Neural cell (in vitro differentiated cells): Measurements from ENCODE around the gene SPI1. TPM values are rescaled to one million over a fixed set of nuclear protein-coding genes. Genes with fewer than 3 reads are reported as not detected.

Experiments used
- H2AFZ ChIP-seq: fragments of 200-600, 300-800 bp; sonication (generic), shearing (Covaris generic); 2 replicates; pipeline ENCODE4 v1.6.0; 2014; ENCODE audit warnings: low read depth, mild to moderate bottlenecking, antibody characterized with exemption, low read length, moderate library complexity
- H3F3A ChIP-seq: fragments of 200-600 bp; shearing (Covaris generic); 2 replicates; pipeline ENCODE4 v1.6.1; 2016; ENCODE audit warnings: mild to moderate bottlenecking, moderate library complexity, mixed read lengths, antibody characterized with exemption, low read length; ENCODE audit not compliant: insufficient read depth, poor library complexity, severe bottlenecking
- H3K27ac ChIP-seq: fragments of 200-600, 300-800 bp; sonication (generic), shearing (Covaris generic); 2 replicates; pipeline ENCODE4 v1.5.1; 2014; ENCODE audit warnings: mild to moderate bottlenecking, low read length, moderate library complexity
- H3K27me3 ChIP-seq: fragments of 300-800, 200-600 bp; sonication (generic), shearing (Covaris generic); 2 replicates; pipeline ENCODE4 v1.6.0; 2014; ENCODE audit warnings: mild to moderate bottlenecking, low read depth, low read length, moderate library complexity; ENCODE audit not compliant: insufficient read depth
- H3K36me3 ChIP-seq: fragments of 300-800, 200-600 bp; sonication (generic), shearing (Covaris generic); 2 replicates; pipeline ENCODE4 v1.5.1; 2014; ENCODE audit warnings: mild to moderate bottlenecking, antibody characterized with exemption, low read length, moderate library complexity; ENCODE audit not compliant: insufficient read depth
- H3K4me2 ChIP-seq: fragments of 300-800, 200-600 bp; sonication (generic), shearing (Covaris generic); 2 replicates; pipeline ENCODE4 v1.6.0; 2014; ENCODE audit warnings: mild to moderate bottlenecking, low read length
- H3K4me3 ChIP-seq: fragments of 300-800, 200-600 bp; sonication (generic), shearing (Covaris generic); 2 replicates; pipeline ENCODE4 v1.5.1; 2014; ENCODE audit warnings: mild to moderate bottlenecking, low read length, moderate library complexity
- H3K79me2 ChIP-seq: fragments of 200-600 bp; shearing (Covaris generic); replicated peaks from 2 replicates; pipeline ENCODE4 v1.6.0; 2014; ENCODE audit warnings: mild to moderate bottlenecking, low read length, moderate library complexity; ENCODE audit not compliant: insufficient read depth
- H3K9ac ChIP-seq: fragments of 300-800, 200-600 bp; sonication (generic), shearing (Covaris generic); 2 replicates; pipeline ENCODE4 v1.6.1; 2016; ENCODE audit warnings: mild to moderate bottlenecking, low read length, mixed read lengths
- H3K9me2 ChIP-seq: fragments of 200-600 bp; shearing (Covaris generic); 2 replicates; pipeline ENCODE4 v1.6.1; 2016; ENCODE audit warnings: mild to moderate bottlenecking, low read length, mixed read lengths; ENCODE audit not compliant: insufficient read depth
- H3K9me3 ChIP-seq: fragments of 200-600, 300-800 bp; sonication (generic), shearing (Covaris generic); 2 replicates; pipeline ENCODE4 v1.6.1; 2016; ENCODE audit warnings: mild to moderate bottlenecking, mixed run types, low read length, moderate library complexity, mixed read lengths
- H4K20me1 ChIP-seq: fragments of 200-600 bp; shearing (Covaris generic); 2 replicates; pipeline ENCODE4 v1.6.1; 2016; ENCODE audit warnings: mild to moderate bottlenecking, mixed run types; ENCODE audit not compliant: insufficient read depth
- EP300 ChIP-seq: fragments of 450-650 bp; conservative IDR thresholded peaks from 2 replicates; pipeline ENCODE4 v1.6.1; 2014; ENCODE audit warnings: antibody characterized with exemption, mild to moderate bottlenecking, moderate library complexity; ENCODE audit not compliant: poor library complexity, severe bottlenecking
- EZH2 ChIP-seq: fragments of 200-600, 300-800 bp; shearing (Covaris generic), sonication (generic); IDR thresholded peaks from 2 replicates; pipeline ENCODE4 v1.6.1; 2014; ENCODE audit warnings: antibody characterized with exemption, low read length, borderline replicate concordance, mild to moderate bottlenecking; ENCODE audit not compliant: insufficient read depth, poor library complexity, severe bottlenecking
- MXI1 ChIP-seq: fragments of 450-650 bp; conservative IDR thresholded peaks from 2 replicates; pipeline ENCODE4 v1.6.1; 2014; ENCODE audit warnings: antibody characterized with exemption, mild to moderate bottlenecking; ENCODE audit not compliant: poor library complexity, severe bottlenecking
- POLR2AphosphoS5 ChIP-seq: IDR thresholded peaks from 2 replicates; pipeline ENCODE4 v1.6.1; 2012
- RAD21 ChIP-seq: fragments of 450-650 bp; conservative IDR thresholded peaks from 2 replicates; pipeline ENCODE4 v1.6.1; 2014; ENCODE audit warnings: antibody characterized with exemption, mild to moderate bottlenecking, moderate library complexity
- REST ChIP-seq: IDR thresholded peaks from 2 replicates; pipeline ENCODE4 v1.6.1; 2012; ENCODE audit warnings: borderline replicate concordance
- SMC3 ChIP-seq: fragments of 450-650 bp; conservative IDR thresholded peaks from 2 replicates; pipeline ENCODE4 v1.6.1; 2014; ENCODE audit warnings: antibody characterized with exemption, mild to moderate bottlenecking, moderate library complexity; ENCODE audit not compliant: poor library complexity
- TAF1 ChIP-seq: IDR thresholded peaks from 2 replicates; pipeline ENCODE4 v1.6.1; 2012; ENCODE audit warnings: low read depth
- polyA plus RNA-seq: library from polyadenylated mRNA; depleted of rRNA; stranded (reverse); fragments of >200 nt; gene quantifications from 2 replicates; pipeline ENCODE4 v1.2.3, GENCODE V29; 2014
- TF ChIP-seq, protein P1 (sequence below): fragments of 450-650 bp; IDR thresholded peaks from 2 replicates; pipeline ENCODE4 v1.5.1; 2014; ENCODE audit warnings: antibody characterized with exemption, mild to moderate bottlenecking, moderate library complexity; ENCODE audit not compliant: poor library complexity, severe bottlenecking

Gene SPI1
- polyA plus RNA-seq, 1 donor from 2014 or later, result not detected

GRCh38 chr11:47398011-47398410 lies 19.7 kb upstream of the SPI1 start:
- Histone ChIP-seq H3K9me3 (no peaks in the 10 kb centered on the region), H3K27ac (no peak overlapping the region), H3K9ac (no peak overlapping the region), H3K36me3 (no peaks in the 10 kb centered on the region), H3F3A (no peaks in the 10 kb centered on the region), H3K4me3 (no peak overlapping the region), H3K27me3 (no peaks in the 10 kb centered on the region), H3K79me2 (no peaks in the 10 kb centered on the region), H2AFZ (no peak overlapping the region), H3K9me2 (no peaks in the 10 kb centered on the region), H3K4me2 (no peak overlapping the region), H4K20me1 (no peaks in the 10 kb centered on the region)
- TF ChIP-seq, protein P1, sequence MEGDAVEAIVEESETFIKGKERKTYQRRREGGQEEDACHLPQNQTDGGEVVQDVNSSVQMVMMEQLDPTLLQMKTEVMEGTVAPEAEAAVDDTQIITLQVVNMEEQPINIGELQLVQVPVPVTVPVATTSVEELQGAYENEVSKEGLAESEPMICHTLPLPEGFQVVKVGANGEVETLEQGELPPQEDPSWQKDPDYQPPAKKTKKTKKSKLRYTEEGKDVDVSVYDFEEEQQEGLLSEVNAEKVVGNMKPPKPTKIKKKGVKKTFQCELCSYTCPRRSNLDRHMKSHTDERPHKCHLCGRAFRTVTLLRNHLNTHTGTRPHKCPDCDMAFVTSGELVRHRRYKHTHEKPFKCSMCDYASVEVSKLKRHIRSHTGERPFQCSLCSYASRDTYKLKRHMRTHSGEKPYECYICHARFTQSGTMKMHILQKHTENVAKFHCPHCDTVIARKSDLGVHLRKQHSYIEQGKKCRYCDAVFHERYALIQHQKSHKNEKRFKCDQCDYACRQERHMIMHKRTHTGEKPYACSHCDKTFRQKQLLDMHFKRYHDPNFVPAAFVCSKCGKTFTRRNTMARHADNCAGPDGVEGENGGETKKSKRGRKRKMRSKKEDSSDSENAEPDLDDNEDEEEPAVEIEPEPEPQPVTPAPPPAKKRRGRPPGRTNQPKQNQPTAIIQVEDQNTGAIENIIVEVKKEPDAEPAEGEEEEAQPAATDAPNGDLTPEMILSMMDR, result no peak
- TF ChIP-seq MXI1 (no peak), RAD21 (no peak)

GRCh38 chr11:47396049-47396320 lies 17.6 kb upstream of the SPI1 start:
- Histone ChIP-seq H3K27me3 (no peaks in the 10 kb centered on the region), H3K9me3 (no peaks in the 10 kb centered on the region), H3K4me2 (no peak overlapping the region), H3K36me3 (no peaks in the 10 kb centered on the region), H3K9me2 (no peaks in the 10 kb centered on the region), H3K9ac (no peak overlapping the region), H3K79me2 (no peaks in the 10 kb centered on the region), H3K27ac (no peak overlapping the region), H3K4me3 (no peak overlapping the region), H3F3A (no peaks in the 10 kb centered on the region), H4K20me1 (no peaks in the 10 kb centered on the region), H2AFZ (no peak overlapping the region)
- TF ChIP-seq EP300, result no peak
- TF ChIP-seq SMC3, result no peak
- TF ChIP-seq RAD21, result no peak
- no peak for TF ChIP-seq POLR2AphosphoS5
- TF ChIP-seq TAF1, result no peak

GRCh38 chr11:47395223-47396048 lies 17.1 kb upstream of the SPI1 start:
- Histone ChIP-seq H3K27ac (no peak overlapping the region), H3K4me2 (no peak overlapping the region), H3K36me3 (no peaks in the 10 kb centered on the region), H4K20me1 (no peaks in the 10 kb centered on the region), H3F3A (no peaks in the 10 kb centered on the region), H3K27me3 (no peaks in the 10 kb centered on the region), H3K9me2 (no peaks in the 10 kb centered on the region), H3K9ac (no peak overlapping the region), H3K9me3 (no peaks in the 10 kb centered on the region), H3K4me3 (no peak overlapping the region), H2AFZ (no peak overlapping the region), H3K79me2 (no peaks in the 10 kb centered on the region)
- TF ChIP-seq, protein P1, result no peak
- TF ChIP-seq SMC3 (no peak), POLR2AphosphoS5 (no peak), TAF1 (no peak), REST (no peak), MXI1 (no peak), EZH2 (no peak)
